ENCODE data around the gene CNPY1. TPM values are rescaled to one million over a fixed set of nuclear protein-coding genes. Genes with fewer than 3 reads are reported as not detected.

CNPY1 gene
- total RNA-seq, 1 experiment from 2014 or later = not detected

DNA sequence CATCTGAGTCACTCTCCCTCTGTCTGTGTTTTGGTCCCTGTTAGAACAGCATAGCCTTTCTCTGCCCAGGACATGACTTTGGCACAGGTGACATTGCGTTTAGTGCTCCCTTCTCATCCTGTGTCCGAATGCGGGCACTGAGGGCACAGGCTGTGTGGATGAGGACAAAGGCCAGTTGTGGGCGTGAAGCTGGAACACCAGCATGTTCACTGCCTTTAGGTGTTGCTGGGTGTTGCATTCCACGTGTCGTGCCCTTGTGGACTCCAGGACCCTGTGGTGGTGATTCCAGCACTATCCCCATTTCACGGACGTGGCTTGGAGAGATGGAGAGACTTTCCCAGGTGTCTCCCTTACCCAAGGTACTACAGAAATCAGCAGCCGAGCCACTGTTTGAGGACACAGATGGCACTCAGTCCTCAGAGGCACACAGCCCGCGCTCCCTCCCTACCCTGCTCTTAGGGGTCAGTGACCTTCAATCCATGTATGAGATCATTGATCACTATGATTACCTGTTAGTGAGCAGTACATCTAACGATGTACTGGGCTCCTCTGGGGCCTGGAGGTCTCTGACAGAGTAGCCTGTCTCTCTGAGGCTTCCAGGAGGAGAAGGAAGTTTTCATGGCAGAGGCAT, 917 bp upstream of the CNPY1 start:
- Histone ChIP-seq H2AFZ (no peak overlapping the region), H4K20me1 (ENCODE audit: insufficient read depth) (0 out of 2 replicates have a peak, but pooled peaks cover 9% of the 10 kb centered on the region), H3K27ac (no peak overlapping the region), H3K4me3 (no peak overlapping the region), H3K4me1 (replicated peaks; ENCODE audit: insufficient read depth) (no peaks in the 10 kb centered on the region), H3K79me2 (ENCODE audit: low read depth) (no peaks in the 10 kb centered on the region), H3K4me2 (no peak overlapping the region), H3K36me3 (ENCODE audit: low read depth) (no peaks in the 10 kb centered on the region), H3K9me3 (ENCODE audit: insufficient read depth, low read depth) (no peaks in the 10 kb centered on the region), H3F3A (ENCODE audit: insufficient read depth, low read depth) (no peaks in the 10 kb centered on the region), H3K9me2 (ENCODE audit: insufficient read depth) (no peaks in the 10 kb centered on the region), H3K27me3 (ENCODE audit: insufficient read depth, low read depth) (peaks cover 100% of the 10 kb centered on the region)
- no peak for DNase-seq
- BruUV-seq (replicated peaks) = no TSS peak
- CTCF ChIA-PET = no interaction called here
- POLR2A ChIA-PET (ENCODE audit: unreplicated experiment) = no interaction called here
- TF ChIP-seq, protein P1, sequence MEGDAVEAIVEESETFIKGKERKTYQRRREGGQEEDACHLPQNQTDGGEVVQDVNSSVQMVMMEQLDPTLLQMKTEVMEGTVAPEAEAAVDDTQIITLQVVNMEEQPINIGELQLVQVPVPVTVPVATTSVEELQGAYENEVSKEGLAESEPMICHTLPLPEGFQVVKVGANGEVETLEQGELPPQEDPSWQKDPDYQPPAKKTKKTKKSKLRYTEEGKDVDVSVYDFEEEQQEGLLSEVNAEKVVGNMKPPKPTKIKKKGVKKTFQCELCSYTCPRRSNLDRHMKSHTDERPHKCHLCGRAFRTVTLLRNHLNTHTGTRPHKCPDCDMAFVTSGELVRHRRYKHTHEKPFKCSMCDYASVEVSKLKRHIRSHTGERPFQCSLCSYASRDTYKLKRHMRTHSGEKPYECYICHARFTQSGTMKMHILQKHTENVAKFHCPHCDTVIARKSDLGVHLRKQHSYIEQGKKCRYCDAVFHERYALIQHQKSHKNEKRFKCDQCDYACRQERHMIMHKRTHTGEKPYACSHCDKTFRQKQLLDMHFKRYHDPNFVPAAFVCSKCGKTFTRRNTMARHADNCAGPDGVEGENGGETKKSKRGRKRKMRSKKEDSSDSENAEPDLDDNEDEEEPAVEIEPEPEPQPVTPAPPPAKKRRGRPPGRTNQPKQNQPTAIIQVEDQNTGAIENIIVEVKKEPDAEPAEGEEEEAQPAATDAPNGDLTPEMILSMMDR (conservative IDR thresholded peaks at IDR 0.05) = no peak
- TF ChIP-seq EZH2 (IDR thresholded peaks at IDR 0.05; ENCODE audit: low read depth) = no peak
- intact Hi-C loops (cut with micrococcal nuclease; ENCODE audit: unreplicated experiment) = no loop called here

DNA sequence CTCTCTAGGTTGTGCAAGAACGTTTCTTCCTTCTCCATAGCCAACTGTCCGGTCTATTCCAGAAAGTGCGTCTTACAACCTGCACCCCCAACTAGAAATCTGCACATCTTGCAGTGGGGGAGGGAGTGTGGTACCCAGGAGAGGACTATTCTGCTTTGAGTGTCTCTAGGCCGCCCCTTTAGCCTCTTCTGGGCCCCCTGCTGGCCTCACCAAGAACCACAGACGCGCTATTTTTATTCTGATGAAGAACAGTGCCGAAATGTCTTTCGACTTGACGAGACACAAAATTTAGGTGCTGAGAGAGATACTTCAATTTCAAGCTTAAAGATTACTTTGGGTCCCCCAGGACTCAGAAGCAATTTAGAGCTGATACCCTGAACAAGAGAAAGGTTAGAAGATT, 1.0 kb downstream of the CNPY1 start:
- Histone ChIP-seq H3K4me3 (no peak overlapping the region), H3K36me3 (ENCODE audit: low read depth) (no peaks in the 10 kb centered on the region), H3K4me1 (replicated peaks; ENCODE audit: insufficient read depth) (no peaks in the 10 kb centered on the region), H2AFZ (no peak overlapping the region), H3K9me2 (ENCODE audit: insufficient read depth) (no peaks in the 10 kb centered on the region), H3F3A (ENCODE audit: insufficient read depth, low read depth) (no peaks in the 10 kb centered on the region), H3K27ac (no peak overlapping the region), H3K27me3 (ENCODE audit: insufficient read depth, low read depth) (peaks cover 100% of the 10 kb centered on the region), H3K79me2 (ENCODE audit: low read depth) (no peaks in the 10 kb centered on the region), H4K20me1 (ENCODE audit: insufficient read depth) (0 out of 2 replicates have a peak, but pooled peaks cover 9% of the 10 kb centered on the region), H3K9me3 (ENCODE audit: insufficient read depth, low read depth) (no peaks in the 10 kb centered on the region), H3K4me2 (no peak overlapping the region)
- ChIA-PET CTCF (no interaction called here), POLR2A (ENCODE audit: unreplicated experiment) (no interaction called here)
- TF ChIP-seq, protein P1 (conservative IDR thresholded peaks at IDR 0.05) = peak; percentile 46
- TF ChIP-seq EZH2 (IDR thresholded peaks at IDR 0.05; ENCODE audit: low read depth) = no peak
- intact Hi-C loops (cut with micrococcal nuclease; ENCODE audit: unreplicated experiment) = no loop called here
- no TSS peak for BruUV-seq (replicated peaks)
- no peak for DNase-seq

DNA sequence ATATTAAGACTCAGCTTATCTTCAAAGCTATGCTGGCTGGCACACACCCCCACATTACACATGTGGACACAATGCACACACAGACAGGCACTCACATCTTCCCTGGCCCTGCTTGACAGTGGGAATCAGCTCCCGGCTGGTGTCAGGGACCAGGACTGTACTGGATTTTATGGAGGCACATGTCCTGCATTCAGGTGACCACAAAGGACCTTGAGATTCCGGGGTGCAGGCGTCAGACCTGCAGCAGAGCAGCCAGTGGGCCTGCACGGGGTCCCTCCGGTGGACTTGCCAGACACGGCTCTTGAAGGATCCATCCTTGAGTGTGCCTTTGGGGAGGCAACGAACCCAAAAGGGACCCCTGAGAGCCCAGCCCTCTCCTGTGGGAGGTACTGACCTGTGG, 1.9 kb downstream of the CNPY1 start:
- no peak for TF ChIP-seq EZH2 (IDR thresholded peaks at IDR 0.05; ENCODE audit: low read depth)
- TF ChIP-seq, protein P1 (conservative IDR thresholded peaks at IDR 0.05) = no peak
- Histone ChIP-seq H3K79me2 (ENCODE audit: low read depth) (no peaks in the 10 kb centered on the region), H2AFZ (no peak overlapping the region), H3K27me3 (ENCODE audit: insufficient read depth, low read depth) (peaks cover 100% of the 10 kb centered on the region), H3K4me3 (no peak overlapping the region), H4K20me1 (ENCODE audit: insufficient read depth) (0 out of 2 replicates have a peak, but pooled peaks cover 9% of the 10 kb centered on the region), H3K9me3 (ENCODE audit: insufficient read depth, low read depth) (no peaks in the 10 kb centered on the region), H3K4me2 (no peak overlapping the region), H3F3A (ENCODE audit: insufficient read depth, low read depth) (no peaks in the 10 kb centered on the region), H3K36me3 (ENCODE audit: low read depth) (no peaks in the 10 kb centered on the region), H3K4me1 (replicated peaks; ENCODE audit: insufficient read depth) (no peaks in the 10 kb centered on the region), H3K27ac (no peak overlapping the region), H3K9me2 (ENCODE audit: insufficient read depth) (no peaks in the 10 kb centered on the region)
- ChIA-PET POLR2A (ENCODE audit: unreplicated experiment) (no interaction called here), CTCF (no interaction called here)
- no peak for DNase-seq
- intact Hi-C loops (cut with micrococcal nuclease; ENCODE audit: unreplicated experiment) = no loop called here
- BruUV-seq (replicated peaks) = no TSS peak
